GM12865 (cell line): ENCODE data around the gene MRPL42.
"Not testable (repeated sequence)": the region's sequence is repeated elsewhere in the genome, so short reads cannot be mapped to it uniquely, and the experiment has no call there.

Experiments used
- DNase-seq: peaks from one replicate; pipeline ENCODE4 v3.0.0; 2010; ENCODE audit warnings: low read depth
- H3K4me3 ChIP-seq: 2 replicates; pipeline ENCODE4 v1.5.1; 2011; ENCODE audit warnings: mild to moderate bottlenecking, low read depth, low read length, control low read depth
- TF ChIP-seq, protein P1 (sequence below): IDR thresholded peaks from 2 replicates; pipeline ENCODE4 v1.5.1; 2011; ENCODE audit warnings: low read length, control low read depth, low read depth, inconsistent platforms; ENCODE audit not compliant: insufficient read depth; ENCODE audit errors: missing control alignments

MRPL42 gene

DNA sequence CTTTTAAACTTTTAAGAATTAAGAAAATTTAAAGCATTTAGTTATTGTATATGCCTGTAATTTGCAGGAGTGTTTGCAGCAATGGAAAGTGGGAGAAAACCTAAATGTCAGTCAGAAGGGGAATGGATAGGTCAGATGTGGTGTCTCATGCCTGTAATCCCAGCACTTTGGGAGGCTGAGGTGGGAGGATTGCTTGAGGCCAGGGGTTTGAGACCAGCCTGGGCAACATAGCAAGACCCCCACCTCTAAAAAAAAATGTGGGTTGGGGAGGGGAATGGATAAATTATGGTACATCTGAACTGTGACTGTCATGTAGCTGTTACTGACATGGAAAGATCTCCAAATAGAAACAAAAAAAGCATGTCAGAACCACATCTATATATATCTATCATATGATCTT, 2.1 kb downstream of the MRPL42 start:
- no peak overlapping the region for H3K4me3 ChIP-seq
- DNase-seq, result no peak
- TF ChIP-seq, protein P1, sequence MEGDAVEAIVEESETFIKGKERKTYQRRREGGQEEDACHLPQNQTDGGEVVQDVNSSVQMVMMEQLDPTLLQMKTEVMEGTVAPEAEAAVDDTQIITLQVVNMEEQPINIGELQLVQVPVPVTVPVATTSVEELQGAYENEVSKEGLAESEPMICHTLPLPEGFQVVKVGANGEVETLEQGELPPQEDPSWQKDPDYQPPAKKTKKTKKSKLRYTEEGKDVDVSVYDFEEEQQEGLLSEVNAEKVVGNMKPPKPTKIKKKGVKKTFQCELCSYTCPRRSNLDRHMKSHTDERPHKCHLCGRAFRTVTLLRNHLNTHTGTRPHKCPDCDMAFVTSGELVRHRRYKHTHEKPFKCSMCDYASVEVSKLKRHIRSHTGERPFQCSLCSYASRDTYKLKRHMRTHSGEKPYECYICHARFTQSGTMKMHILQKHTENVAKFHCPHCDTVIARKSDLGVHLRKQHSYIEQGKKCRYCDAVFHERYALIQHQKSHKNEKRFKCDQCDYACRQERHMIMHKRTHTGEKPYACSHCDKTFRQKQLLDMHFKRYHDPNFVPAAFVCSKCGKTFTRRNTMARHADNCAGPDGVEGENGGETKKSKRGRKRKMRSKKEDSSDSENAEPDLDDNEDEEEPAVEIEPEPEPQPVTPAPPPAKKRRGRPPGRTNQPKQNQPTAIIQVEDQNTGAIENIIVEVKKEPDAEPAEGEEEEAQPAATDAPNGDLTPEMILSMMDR, result no peak

DNA sequence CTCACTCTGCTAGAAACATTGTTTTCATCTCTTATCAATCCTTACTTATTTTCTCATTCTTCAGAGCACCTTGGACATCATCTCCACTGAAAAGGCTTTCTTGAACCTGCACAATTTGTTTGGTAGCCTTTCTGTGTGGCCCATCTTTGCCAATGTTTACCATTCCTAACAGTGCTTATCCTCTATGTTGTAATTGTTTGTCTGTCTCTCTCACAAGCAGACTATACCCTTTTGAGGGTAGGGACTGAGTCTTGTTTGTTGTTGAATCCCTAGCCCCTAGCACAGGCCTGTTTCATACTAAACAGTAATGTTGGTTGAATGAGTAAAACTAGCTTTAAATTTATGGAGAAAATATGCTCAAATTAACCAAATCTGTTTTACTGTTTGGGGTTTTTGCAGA, 9.2 kb downstream of the MRPL42 start:
- TF ChIP-seq, protein P1, result no peak
- DNase-seq, result no peak

DNA sequence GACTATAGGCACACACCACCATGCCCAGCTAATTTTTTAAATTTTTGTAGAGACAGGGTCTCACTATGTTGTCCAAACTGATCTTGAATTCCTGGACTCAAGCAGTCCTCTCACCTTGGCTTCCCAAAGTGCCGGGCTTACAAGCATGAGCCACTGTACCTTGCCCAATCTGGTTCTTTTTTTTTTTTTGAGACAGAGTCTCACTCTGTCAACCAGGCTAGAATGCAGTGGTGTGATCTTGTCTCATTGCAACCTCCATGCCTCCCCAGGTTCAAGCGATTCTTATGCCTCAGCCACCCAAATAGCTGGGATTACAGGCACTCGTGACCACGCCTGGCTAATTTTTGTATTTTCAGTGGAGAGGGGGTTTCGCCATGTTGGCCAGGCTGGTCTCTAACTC, 15.4 kb downstream of the MRPL42 start:
- DNase-seq, result no peak
- TF ChIP-seq, protein P1, result no peak

More for the DNA sequence above, 9.2 kb downstream of the MRPL42 start:
- no peak overlapping the region for H3K4me3 ChIP-seq

DNA sequence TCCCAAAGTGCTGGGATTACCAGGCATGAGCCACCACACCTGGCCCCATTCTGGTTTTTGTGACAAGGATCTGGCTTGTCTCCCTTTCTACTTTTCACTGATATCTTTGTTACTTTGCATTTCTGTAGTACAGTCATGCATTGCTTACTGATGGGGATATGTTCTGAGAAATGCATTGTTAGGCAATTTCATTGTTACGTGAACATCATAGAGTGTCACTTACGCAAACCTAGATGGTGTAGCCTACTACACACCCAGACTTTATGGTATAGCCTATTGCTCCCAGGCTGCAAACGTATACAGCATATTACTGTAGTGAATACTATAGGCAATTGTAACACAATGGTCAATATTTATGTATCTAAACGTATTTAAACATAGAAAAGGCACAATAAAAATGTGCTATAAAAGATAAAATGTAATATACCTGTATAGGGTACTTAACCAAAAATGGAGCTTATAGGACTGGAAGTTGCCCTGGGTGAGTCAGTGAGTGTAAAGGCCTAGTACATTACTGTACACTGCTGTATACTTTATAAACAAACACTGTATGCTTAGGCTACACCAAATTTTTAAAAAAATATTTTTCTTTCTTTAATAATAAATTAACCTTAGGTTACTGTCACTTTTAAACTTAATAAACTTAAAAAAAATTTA, 16.0 kb downstream of the MRPL42 start:
- DNase-seq, result no peak
- H3K4me3 ChIP-seq, result no peak overlapping the region
- TF ChIP-seq, protein P1, result no peak

More for the DNA sequence above, 15.4 kb downstream of the MRPL42 start:
- H3K4me3 ChIP-seq, result no peak overlapping the region

DNA sequence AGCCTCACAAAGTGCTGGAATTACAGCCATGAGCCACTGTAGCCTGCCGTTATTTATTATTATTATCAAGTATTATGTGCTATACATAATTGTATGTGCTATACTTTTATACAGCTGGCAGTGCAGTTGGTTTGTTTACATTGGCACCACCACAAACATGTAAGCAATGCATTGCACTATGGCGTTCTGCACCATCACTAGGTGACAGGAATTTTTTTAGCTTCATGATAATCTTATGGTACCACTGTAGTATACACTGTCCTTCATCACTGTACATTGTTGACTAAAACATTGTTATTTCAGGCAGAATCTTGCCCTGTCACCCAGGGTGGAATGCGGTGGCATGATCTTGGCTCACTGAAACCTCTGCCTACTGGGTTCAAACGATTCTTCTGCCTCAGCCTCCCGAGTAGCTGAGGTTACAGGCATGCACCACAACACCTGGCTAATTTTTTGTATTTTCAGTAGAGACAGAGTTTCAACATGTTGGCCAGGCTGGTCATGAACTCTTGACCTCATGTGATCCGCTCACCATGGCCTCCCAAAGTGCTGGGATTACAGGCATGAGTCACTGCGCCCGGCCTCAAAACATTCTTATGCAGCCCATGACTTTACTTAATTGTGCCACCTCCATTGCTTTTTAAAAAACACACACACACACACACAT, 17.1 kb downstream of the MRPL42 start:
- TF ChIP-seq, protein P1, result no peak
- H3K4me3 ChIP-seq, result no peak overlapping the region
- DNase-seq, result no peak

DNA sequence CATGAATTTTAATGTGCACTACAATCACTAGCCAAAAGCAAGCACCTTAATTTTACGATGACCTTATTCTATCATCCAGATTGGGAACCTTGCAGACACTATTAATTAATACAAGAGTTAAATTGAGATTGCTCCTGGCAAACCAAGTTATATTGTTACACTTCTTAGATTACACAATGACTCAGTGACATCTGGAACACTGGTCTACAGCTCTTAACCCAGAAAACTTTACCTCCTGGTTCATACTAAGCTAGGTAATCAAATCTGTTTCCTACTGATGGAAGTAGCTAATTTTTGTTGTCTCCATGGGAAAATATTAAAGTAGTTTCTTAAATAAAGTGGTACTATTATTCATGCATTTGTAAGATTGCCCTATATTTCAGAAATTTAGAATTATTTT, 25.5 kb downstream of the MRPL42 start:
- not testable (repeated sequence) for DNase-seq, H3K4me3 ChIP-seq

DNA sequence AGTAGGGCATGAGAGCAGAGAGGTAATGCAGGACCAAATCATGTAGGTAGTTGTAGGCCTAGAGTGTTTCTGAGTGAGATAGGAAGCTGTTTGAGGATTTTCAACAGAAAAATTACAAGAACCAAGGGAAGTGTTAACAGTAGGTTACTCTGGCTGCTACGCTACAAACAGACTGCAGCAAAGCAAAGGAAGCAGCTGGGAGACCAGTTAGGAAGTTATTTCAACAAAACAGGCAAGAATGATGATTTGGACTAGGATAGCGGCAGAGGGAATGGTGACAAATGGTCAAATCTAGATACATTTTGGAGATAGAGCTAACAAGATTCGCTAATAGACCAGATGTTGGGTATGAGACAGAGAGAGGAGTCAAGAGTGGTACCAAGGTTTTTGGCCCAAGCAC, 26.8 kb downstream of the MRPL42 start:
- TF ChIP-seq, protein P1, result no peak
- DNase-seq, result no peak
- no peak overlapping the region for H3K4me3 ChIP-seq
